ENCODE data around the gene OR13J1.

OR13J1 gene

GRCh38 chr9:35911690-35912089 is 41.5 kb upstream of the OR13J1 start:
- Histone ChIP-seq H3K27me3 (ENCODE audit: insufficient read depth, poor library complexity, severe bottlenecking) (no peaks in the 10 kb centered on the region), H3K27ac (replicated peaks) (no peak overlapping the region), H3K4me3 (replicated peaks; ENCODE audit: insufficient read depth, low read length) (no peak overlapping the region)
- no peak for DNase-seq (ENCODE audit: low read depth in 1 of 2, low spot score in 1 of 2)
- TF ChIP-seq SPI1 (IDR thresholded peaks at IDR 0.05; ENCODE audit: borderline replicate concordance, low read depth) (no peak), POLR2AphosphoS5 (IDR thresholded peaks at IDR 0.05; ENCODE audit: low read depth) (no peak), GABPA (IDR thresholded peaks at IDR 0.05; ENCODE audit: low read depth) (no peak)

GRCh38 chr9:35910613-35911359 is 40.6 kb upstream of the OR13J1 start:
- peak; percentile 46 for TF ChIP-seq CTCF (IDR thresholded peaks at IDR 0.05; ENCODE audit: insufficient read depth, low read length)
- TF ChIP-seq SPI1 (IDR thresholded peaks at IDR 0.05; ENCODE audit: borderline replicate concordance, low read depth), result no peak
- H3K27me3 ChIP-seq (ENCODE audit: insufficient read depth, poor library complexity, severe bottlenecking), result no peaks in the 10 kb centered on the region
- H3K4me3 ChIP-seq (replicated peaks; ENCODE audit: insufficient read depth, low read length), result no peak overlapping the region
- peak; percentile 30 to 34 for DNase-seq (ENCODE audit: low read depth in 1 of 2, low spot score in 1 of 2)
- no peak overlapping the region for H3K27ac ChIP-seq (replicated peaks)

- DNase-seq (ENCODE audit: low read depth in 1 of 2, low spot score in 1 of 2), result no peak
- no peaks in the 10 kb centered on the region for H3K27me3 ChIP-seq (ENCODE audit: insufficient read depth, poor library complexity, severe bottlenecking)
- H3K27ac ChIP-seq (replicated peaks), result no peak overlapping the region
- no peak overlapping the region for H3K4me3 ChIP-seq (replicated peaks; ENCODE audit: insufficient read depth, low read length)
- TF ChIP-seq SPI1 (IDR thresholded peaks at IDR 0.05; ENCODE audit: borderline replicate concordance, low read depth) (no peak), CTCF (IDR thresholded peaks at IDR 0.05; ENCODE audit: insufficient read depth, low read length) (no peak), GABPA (IDR thresholded peaks at IDR 0.05; ENCODE audit: low read depth) (no peak), REST (IDR thresholded peaks at IDR 0.05; ENCODE audit: insufficient replicate concordance, low read depth) (no peak), POLR2AphosphoS5 (IDR thresholded peaks at IDR 0.05; ENCODE audit: low read depth) (no peak)
Observed at GRCh38 chr9:35909687-35910612, 39.7 kb upstream of the OR13J1 start.

GRCh38 chr9:35909274-35909673 is 39.1 kb upstream of the OR13J1 start, which contains the start of gene SPAAR:
TSS of gene SPAAR (plus strand) at chr9:35909490. CDS start at chr9:35910464, 974 bp downstream.
- Histone ChIP-seq H3K27me3 (ENCODE audit: insufficient read depth, poor library complexity, severe bottlenecking) (peaks cover 2% of the 10 kb centered on the region), H3K4me3 (replicated peaks; ENCODE audit: insufficient read depth, low read length) (no peak within 1 kb of the TSS), H3K27ac (replicated peaks) (no peak within 1 kb of the TSS)
- TF ChIP-seq SPI1 (IDR thresholded peaks at IDR 0.05; ENCODE audit: borderline replicate concordance, low read depth), result no peak
- no peak for TF ChIP-seq CTCF (IDR thresholded peaks at IDR 0.05; ENCODE audit: insufficient read depth, low read length)
- no peak for TF ChIP-seq POLR2AphosphoS5 (IDR thresholded peaks at IDR 0.05; ENCODE audit: low read depth)
- TF ChIP-seq REST (IDR thresholded peaks at IDR 0.05; ENCODE audit: insufficient replicate concordance, low read depth), result no peak
- no peak for TF ChIP-seq GABPA (IDR thresholded peaks at IDR 0.05; ENCODE audit: low read depth)
- DNase-seq (ENCODE audit: low read depth in 1 of 2, low spot score in 1 of 2), result no peak

Data from HL-60 (cell line).